ENCODE results near the gene SDF2. TPM values are rescaled to one million over a fixed set of nuclear protein-coding genes. Genes with fewer than 3 reads are reported as not detected.

SDF2 gene
- total and polyA plus RNA-seq, 2 of the 4 experiments (the other 2 are of a cell fraction) = 76.0 to 81.7 TPM

- no peak for ATAC-seq (ENCODE audit: low read depth)
- Histone ChIP-seq H3K18ac (ENCODE audit: low read depth, low read length) (no peak overlapping the region), H3K27me3 (ENCODE audit: control insufficient read depth, insufficient read depth, low read length) (no peaks in the 10 kb centered on the region), H3K27ac (ENCODE audit: insufficient read depth, low read length) (no peak overlapping the region), H3K9me3 (ENCODE audit: control insufficient read depth, insufficient read depth, low read length) (no peaks in the 10 kb centered on the region), H3K79me1 (ENCODE audit: low read depth in 1 of 2, low read length in 2 of 2) (peaks cover 0 to 15% of the 10 kb centered on the region in 2 experiments; a peak in 3 of 4 replicates), H2BK5ac (ENCODE audit: low read depth, low read length, poor library complexity, severe bottlenecking) (no peak overlapping the region), H2AFZ (replicated peaks; ENCODE audit: low read length, poor library complexity) (no peak overlapping the region), H4K20me1 (ENCODE audit: insufficient read depth, low read length) (no peaks in the 10 kb centered on the region), H4K8ac (ENCODE audit: low read depth in 2 of 2, low read length in 2 of 2) (no peak overlapping the region), H2AK9ac (replicated peaks; ENCODE audit: low read depth, low read length, poor library complexity) (no peak overlapping the region), H3K4me3 (ENCODE audit: insufficient read depth, low read depth, low read length) (no peak overlapping the region), H3K9ac (ENCODE audit: low read depth, low read length) (no peak overlapping the region), H3K4me1 (ENCODE audit: control insufficient read depth, insufficient read depth, low read length) (no peaks in the 10 kb centered on the region), H2AK5ac (ENCODE audit: low read depth, low read length) (no peak overlapping the region), H3K9me1 (ENCODE audit: insufficient read depth, low read length) (no peaks in the 10 kb centered on the region), H3K14ac (replicated peaks; ENCODE audit: low read depth, low read length) (no peak overlapping the region), H3K4me2 (ENCODE audit: low read depth, low read length) (no peak overlapping the region), H2BK120ac (ENCODE audit: low read depth, low read length) (no peak overlapping the region), H3K56ac (ENCODE audit: extremely low read depth, insufficient read depth, low read length) (no peak overlapping the region), H3K4ac (ENCODE audit: low read depth, low read length) (no peak overlapping the region), H3K36me3 (ENCODE audit: control insufficient read depth, insufficient read depth, low read length) (peaks cover 54% of the 10 kb centered on the region), H3K23ac (ENCODE audit: low read depth, low read length) (no peak overlapping the region), H4K5ac (ENCODE audit: low read depth, low read length) (no peak overlapping the region), H2BK15ac (ENCODE audit: low read depth, low read length) (no peak overlapping the region), H2BK20ac (ENCODE audit: low read depth, low read length) (no peak overlapping the region), H4K91ac (ENCODE audit: insufficient read depth, low read depth, low read length) (no peak overlapping the region)
- TF ChIP-seq MAFK (IDR thresholded peaks at IDR 0.05; ENCODE audit: low read depth, low read length) (no peak), BHLHE40 (IDR thresholded peaks at IDR 0.05; ENCODE audit: low read depth, low read length) (no peak), RCOR1 (IDR thresholded peaks at IDR 0.05; ENCODE audit: insufficient replicate concordance, low read length) (no peak), CEBPB (IDR thresholded peaks at IDR 0.05; ENCODE audit: low read depth, low read length) (no peak), SMC3 (IDR thresholded peaks at IDR 0.05; ENCODE audit: low read depth, low read length) (no peak), NFE2L2 (IDR thresholded peaks at IDR 0.05; ENCODE audit: low read depth, low read length) (no peak)
- ChIA-PET CTCF (interaction anchor here (0.6 kb wide), 1 partner anchor 1241 kb away, joined by 3 read pairs; no protein-coding TSS in a partner anchor), POLR2A (ENCODE audit: unreplicated experiment) (no interaction called here)
- dilution Hi-C loops (cut with HindIII; ENCODE audit: low sequenced_read_pairs, unreplicated experiment) (no loop called here), in situ Hi-C loops (cut with MboI; ENCODE audit: low sequenced_read_pairs) (no loop called here), intact Hi-C loops (cut with micrococcal nuclease) (no loop called here)
- no peak for DNase-seq
- WGBS, 2 experiments (ENCODE audit: extremely low coverage in 2 of 2, insufficient read length in 1 of 2) = no CpG with 5 or more reads among the region's 3 CpGs
- BruUV-seq (replicated peaks) = no TSS peak
These were observed 39.5 kb downstream of the SDF2 start for GRCh38 chr17:28622186-28622585.
